ENCODE data around the gene LSM12.

The LSM12 gene

GRCh38 chr17:44093231-44093900 is 26.9 kb upstream of the LSM12 start:
- Histone ChIP-seq H3K79me2 (ENCODE audit: insufficient read depth, low read length) (no peaks in the 10 kb centered on the region), H4K20me1 (ENCODE audit: low read depth, low read length) (no peaks in the 10 kb centered on the region), H3K9me3 (ENCODE audit: insufficient read depth, low read length) (no peaks in the 10 kb centered on the region), H3K36me3 (ENCODE audit: low read length) (no peaks in the 10 kb centered on the region), H3K4me3 (ENCODE audit: insufficient read depth, low read length, poor library complexity, severe bottlenecking) (no peak overlapping the region), H3K27me3 (ENCODE audit: low read length) (no peaks in the 10 kb centered on the region), H3K9me2 (replicated peaks; ENCODE audit: insufficient read depth, low read length) (no peaks in the 10 kb centered on the region), H3K4me2 (ENCODE audit: low read depth, low read length, poor library complexity, severe bottlenecking) (no peak overlapping the region), H3K9ac (ENCODE audit: low read length) (no peak overlapping the region), H3F3A (ENCODE audit: insufficient read depth) (no peaks in the 10 kb centered on the region), H2AFZ (ENCODE audit: low read depth, low read length, severe bottlenecking) (no peak overlapping the region), H3K27ac (ENCODE audit: low read depth, low read length) (no peak overlapping the region)
- TF ChIP-seq CTCF (IDR thresholded peaks at IDR 0.05; ENCODE audit: insufficient read depth, low read length, poor library complexity, severe bottlenecking) (no peak), EZH2phosphoT487 (conservative IDR thresholded peaks at IDR 0.05; ENCODE audit: low read length) (no peak)

- Histone ChIP-seq H3K4me2 (ENCODE audit: low read depth, low read length, poor library complexity, severe bottlenecking) (no peak overlapping the region), H3F3A (ENCODE audit: insufficient read depth) (no peaks in the 10 kb centered on the region), H3K36me3 (ENCODE audit: low read length) (no peaks in the 10 kb centered on the region), H3K27me3 (ENCODE audit: low read length) (no peaks in the 10 kb centered on the region), H3K9me3 (ENCODE audit: insufficient read depth, low read length) (no peaks in the 10 kb centered on the region), H2AFZ (ENCODE audit: low read depth, low read length, severe bottlenecking) (no peak overlapping the region), H3K4me3 (ENCODE audit: insufficient read depth, low read length, poor library complexity, severe bottlenecking) (no peak overlapping the region), H3K27ac (ENCODE audit: low read depth, low read length) (no peak overlapping the region), H3K9me2 (replicated peaks; ENCODE audit: insufficient read depth, low read length) (no peaks in the 10 kb centered on the region), H3K9ac (ENCODE audit: low read length) (no peak overlapping the region), H4K20me1 (ENCODE audit: low read depth, low read length) (no peaks in the 10 kb centered on the region), H3K79me2 (ENCODE audit: insufficient read depth, low read length) (no peaks in the 10 kb centered on the region)
- TF ChIP-seq CTCF (IDR thresholded peaks at IDR 0.05; ENCODE audit: insufficient read depth, low read length, poor library complexity, severe bottlenecking) = no peak
- no peak for TF ChIP-seq EZH2phosphoT487 (conservative IDR thresholded peaks at IDR 0.05; ENCODE audit: low read length)
Measured at GRCh38 chr17:44092051-44092450, 25.6 kb upstream of the LSM12 start.

- Histone ChIP-seq H3K9me2 (replicated peaks; ENCODE audit: insufficient read depth, low read length) (no peaks in the 10 kb centered on the region), H3K27ac (ENCODE audit: low read depth, low read length) (no peak overlapping the region), H3K9ac (ENCODE audit: low read length) (no peak overlapping the region), H3K27me3 (ENCODE audit: low read length) (no peaks in the 10 kb centered on the region), H3K36me3 (ENCODE audit: low read length) (no peaks in the 10 kb centered on the region), H3K4me3 (ENCODE audit: insufficient read depth, low read length, poor library complexity, severe bottlenecking) (no peak overlapping the region), H3K79me2 (ENCODE audit: insufficient read depth, low read length) (no peaks in the 10 kb centered on the region), H3F3A (ENCODE audit: insufficient read depth) (no peaks in the 10 kb centered on the region), H4K20me1 (ENCODE audit: low read depth, low read length) (no peaks in the 10 kb centered on the region), H3K9me3 (ENCODE audit: insufficient read depth, low read length) (no peaks in the 10 kb centered on the region), H3K4me2 (ENCODE audit: low read depth, low read length, poor library complexity, severe bottlenecking) (no peak overlapping the region), H2AFZ (ENCODE audit: low read depth, low read length, severe bottlenecking) (no peak overlapping the region)
- no peak for TF ChIP-seq CTCF (IDR thresholded peaks at IDR 0.05; ENCODE audit: insufficient read depth, low read length, poor library complexity, severe bottlenecking)
- no peak for TF ChIP-seq EZH2phosphoT487 (conservative IDR thresholded peaks at IDR 0.05; ENCODE audit: low read length)
Measured at GRCh38 chr17:44091200-44091997, 24.9 kb upstream of the LSM12 start.

Measured in SU-DHL-6 (cell line).